GM12878 (cell line): ENCODE measurements around the gene MATN4. TPM values are rescaled to one million over a fixed set of nuclear protein-coding genes. Genes with fewer than 3 reads are reported as not detected.
A peak's percentile ranks its signal among the peaks of the same experiment; 100 is the strongest.

Experiments used
- ATAC-seq: fragments of 200-7000 bp; cut with Tn5 transposase; 3 replicates; pipeline ENCODE4 v1.9.1; 2020; ENCODE audit warnings: mild to moderate bottlenecking, moderate library complexity
- BruUV-seq: library from RNA; stranded (reverse); fragments of 400-500 nt; replicated peaks from 2 replicates; lab custom pipeline; 2021; lab: Mats Ljungman, UMichigan
- CTCF ChIA-PET: fragments of 300-600 bp; sonication (Branson Sonifier 250); formaldehyde crosslinking; extraction: SDS; loops from one replicate; lab custom pipeline; 2021; ENCODE audit warnings: inconsistent platforms; lab: Yijun Ruan, JAX
- POLR2A ChIA-PET: fragments of 350-600 bp; formaldehyde crosslinking; extraction: SDS; loops from one replicate; lab custom pipeline; 2021; ENCODE audit warnings: inconsistent platforms; lab: Charles Lee
- RAD21 ChIA-PET: fragments of 300-600 bp; sonication (Branson Sonifier 250); formaldehyde crosslinking; loops from one replicate; lab custom pipeline; 2023; ENCODE audit warnings: antibody characterized with exemption; ENCODE audit not compliant: unreplicated experiment; lab: Charles Lee
- SMC1A ChIA-PET: fragments of 300-600 bp; sonication (Branson Sonifier 250); formaldehyde crosslinking; loops from one replicate; lab custom pipeline; 2023; ENCODE audit not compliant: unreplicated experiment, uncharacterized antibody; lab: Charles Lee
- DNase-seq: peaks from one replicate; pipeline ENCODE4 v3.0.0-alpha.2; 2011; ENCODE audit warnings: low read depth, low spot score
- FAIRE-seq: peaks from 3 replicates; lab custom pipeline; 2011; peaks lifted over from hg19 to GRCh38; lab: Jason Lieb, UNC
- H2AFZ ChIP-seq: 2 replicates; pipeline ENCODE4 v1.6.0; 2011; ENCODE audit warnings: low read depth, low read length, control low read depth; ENCODE audit not compliant: control insufficient read depth
- H3K27ac ChIP-seq: 2 replicates; pipeline ENCODE4 v1.5.1; 2011; ENCODE audit warnings: control low read depth; ENCODE audit not compliant: control insufficient read depth, insufficient read depth
- H3K27me3 ChIP-seq, 2 experiments: replicated peaks in 1 of 2; 2 replicates each; pipeline versions ENCODE4 v1.6.0 to v1.6.1; 2011; ENCODE audit warnings: low read length in 1 of 2; ENCODE audit not compliant: control insufficient read depth in 2 of 2, insufficient read depth in 2 of 2
- H3K36me3 ChIP-seq, 2 experiments: 2 replicates each; pipeline ENCODE4 v1.5.1; 2011; ENCODE audit warnings: low read length in 1 of 2; ENCODE audit not compliant: control insufficient read depth in 2 of 2, insufficient read depth in 2 of 2
- H3K4me1 ChIP-seq: 2 replicates; pipeline ENCODE4 v1.6.1; 2011; ENCODE audit warnings: mild to moderate bottlenecking, low read length, moderate library complexity, mixed read lengths; ENCODE audit not compliant: control insufficient read depth, insufficient read depth
- H3K4me2 ChIP-seq: 2 replicates; pipeline ENCODE4 v1.6.0; 2011; ENCODE audit warnings: control low read depth; ENCODE audit not compliant: control insufficient read depth, insufficient read depth
- H3K4me3 ChIP-seq: fragments of 200-600 bp; sonication (generic); 2 replicates; pipeline ENCODE4 v1.5.1; 2016
- H3K79me2 ChIP-seq: 2 replicates; pipeline ENCODE4 v1.6.0; 2011; ENCODE audit warnings: low read length; ENCODE audit not compliant: control insufficient read depth, insufficient read depth
- H3K9ac ChIP-seq: 2 replicates; pipeline ENCODE4 v1.8.0; 2011; ENCODE audit warnings: low read length, control low read depth, mixed read lengths; ENCODE audit not compliant: control insufficient read depth, insufficient read depth
- H3K9me3 ChIP-seq: replicated peaks from 3 replicates; pipeline ENCODE4 v1.5.1; 2011; ENCODE audit warnings: mild to moderate bottlenecking, low read length; ENCODE audit not compliant: control insufficient read depth, insufficient read depth
- H4K20me1 ChIP-seq: 2 replicates; pipeline ENCODE4 v1.6.0; 2011; ENCODE audit not compliant: control insufficient read depth, insufficient read depth
- CTCF ChIP-seq, 3 experiments: IDR thresholded peaks in 2 of 3; conservative IDR thresholded peaks in 1 of 3; 2 replicates each; pipeline ENCODE4 v1.5.1; 2011; ENCODE audit warnings: low read depth in 3 of 3, low read length in 3 of 3, mild to moderate bottlenecking in 3 of 3, control low read depth in 2 of 3, moderate library complexity in 2 of 3, inconsistent platforms in 1 of 3, mixed read lengths in 1 of 3; ENCODE audit not compliant: control insufficient read depth in 2 of 3, insufficient read depth in 1 of 3; ENCODE audit errors: extremely low read depth in 1 of 3
- E2F8 ChIP-seq: fragments of 450-650 bp; IDR thresholded peaks from 2 replicates; pipeline ENCODE4 v1.6.1; 2018; ENCODE audit warnings: mild to moderate bottlenecking, low read depth, moderate library complexity; ENCODE audit not compliant: partially characterized antibody
- IRF4 ChIP-seq: IDR thresholded peaks from 2 replicates; pipeline ENCODE4 v1.6.1; 2011; ENCODE audit warnings: low read depth, low read length
- PAX5 ChIP-seq: IDR thresholded peaks from 2 replicates; pipeline ENCODE4 v1.6.1; 2011; ENCODE audit warnings: low read depth, low read length, borderline replicate concordance
- PKNOX1 ChIP-seq: fragments of 450-650 bp; IDR thresholded peaks from 2 replicates; pipeline ENCODE4 v1.6.1; 2016; ENCODE audit warnings: mild to moderate bottlenecking
- POLR2A ChIP-seq: IDR thresholded peaks from 2 replicates; pipeline ENCODE4 v1.6.1; 2011; ENCODE audit warnings: low read depth, mild to moderate bottlenecking, low read length
- RAD21 ChIP-seq: IDR thresholded peaks from 2 replicates; pipeline ENCODE4 v1.6.1; 2011; ENCODE audit warnings: mild to moderate bottlenecking, low read depth, low read length, moderate library complexity; ENCODE audit not compliant: insufficient read depth
- RAD51 ChIP-seq: fragments of 450-650 bp; IDR thresholded peaks from 2 replicates; pipeline ENCODE4 v1.6.1; 2016; ENCODE audit warnings: moderate library complexity, mild to moderate bottlenecking, inconsistent platforms
- SMC3 ChIP-seq: IDR thresholded peaks from 2 replicates; pipeline ENCODE4 v1.6.1; 2011; ENCODE audit warnings: low read length, improper control_type of control experiment, borderline replicate concordance
- SREBF1 ChIP-seq: IDR thresholded peaks from 2 replicates; pipeline ENCODE4 v1.6.1; 2012; ENCODE audit warnings: mild to moderate bottlenecking, low read length
- WGBS: methylation state at CpG from one replicate; pipeline ENCODE4 v1.1.6; 2016; ENCODE audit warnings: low lambda C conversion rate; ENCODE audit not compliant: insufficient replicate concordance, insufficient coverage; ENCODE audit errors: missing lambda C conversion rate; 5-methylcytosine and 5-hydroxymethylcytosine counted together
- in situ Hi-C: fragments of 300-500 bp; cut with MboI; formaldehyde crosslinking; loops from 9 replicates; pipeline ENCODE4 v1.14.3; 2018; ENCODE audit warnings: mixed read lengths
- intact Hi-C: fragments of 100-400 bp; cut with micrococcal nuclease; formaldehyde crosslinking; loops from one replicate; pipeline ENCODE4 v1.14.2; 2022; ENCODE audit not compliant: unreplicated experiment
- polyA plus RNA-seq, 11 experiments: library from polyadenylated mRNA; depleted of rRNA in 4 of 11; unstranded in 6 of 11; stranded (reverse) in 5 of 11; fragments of >200 nt; fragmentation: Nextera tagmentation in 4 of 11; fragmentation: Illumina TruSeq in 1 of 11; extraction: Ambion mirVana in 4 of 11; extraction: Trizol in 1 of 11; gene quantifications; 1 replicate in 1 of 11; 2 replicates in 10 of 11; pipeline versions ENCODE4 v1.2.1 to v1.2.3, GENCODE V29; 2011 to 2016; ENCODE audit warnings: inconsistent platforms in 2 of 11, missing spikeins in 2 of 11, low read depth in 1 of 11
- total RNA-seq, 4 experiments: library from RNA; depleted of rRNA in 3 of 4; stranded (reverse); fragments of >200 nt in 3 of 4; fragmentation: Illumina TruSeq in 1 of 4; extraction: Trizol in 1 of 4; gene quantifications; 2 replicates each; pipeline versions ENCODE4 v1.2.1 to v1.2.3, GENCODE V29; 2013 to 2021
- TF ChIP-seq, protein P1 (sequence below): fragments of 450-650 bp; IDR thresholded peaks from 2 replicates; pipeline ENCODE4 v1.6.1; 2017; ENCODE audit warnings: antibody characterized with exemption, mild to moderate bottlenecking, moderate library complexity
- TF ChIP-seq, protein P2 (sequence below): IDR thresholded peaks from 2 replicates; pipeline ENCODE4 v1.6.1; 2012; ENCODE audit warnings: low read depth, low read length, improper control_type of control experiment

The MATN4 gene
- total and polyA plus RNA-seq, 10 of the 15 experiments (the other 5 are each of a cell fraction or from before 2014, with no cell fraction given): 0.10 to 0.15 TPM; not detected in 8

GRCh38 chr20:45323731-45324130, 15.6 kb upstream of the MATN4 start (continued):
- TF ChIP-seq, protein P1, sequence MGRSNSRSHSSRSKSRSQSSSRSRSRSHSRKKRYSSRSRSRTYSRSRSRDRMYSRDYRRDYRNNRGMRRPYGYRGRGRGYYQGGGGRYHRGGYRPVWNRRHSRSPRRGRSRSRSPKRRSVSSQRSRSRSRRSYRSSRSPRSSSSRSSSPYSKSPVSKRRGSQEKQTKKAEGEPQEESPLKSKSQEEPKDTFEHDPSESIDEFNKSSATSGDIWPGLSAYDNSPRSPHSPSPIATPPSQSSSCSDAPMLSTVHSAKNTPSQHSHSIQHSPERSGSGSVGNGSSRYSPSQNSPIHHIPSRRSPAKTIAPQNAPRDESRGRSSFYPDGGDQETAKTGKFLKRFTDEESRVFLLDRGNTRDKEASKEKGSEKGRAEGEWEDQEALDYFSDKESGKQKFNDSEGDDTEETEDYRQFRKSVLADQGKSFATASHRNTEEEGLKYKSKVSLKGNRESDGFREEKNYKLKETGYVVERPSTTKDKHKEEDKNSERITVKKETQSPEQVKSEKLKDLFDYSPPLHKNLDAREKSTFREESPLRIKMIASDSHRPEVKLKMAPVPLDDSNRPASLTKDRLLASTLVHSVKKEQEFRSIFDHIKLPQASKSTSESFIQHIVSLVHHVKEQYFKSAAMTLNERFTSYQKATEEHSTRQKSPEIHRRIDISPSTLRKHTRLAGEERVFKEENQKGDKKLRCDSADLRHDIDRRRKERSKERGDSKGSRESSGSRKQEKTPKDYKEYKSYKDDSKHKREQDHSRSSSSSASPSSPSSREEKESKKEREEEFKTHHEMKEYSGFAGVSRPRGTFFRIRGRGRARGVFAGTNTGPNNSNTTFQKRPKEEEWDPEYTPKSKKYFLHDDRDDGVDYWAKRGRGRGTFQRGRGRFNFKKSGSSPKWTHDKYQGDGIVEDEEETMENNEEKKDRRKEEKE: no peak
- TF ChIP-seq POLR2A (no peak), PAX5 (no peak), E2F8 (no peak), SREBF1 (no peak)

- ATAC-seq: peak; percentile 66
- no peak for FAIRE-seq
- TF ChIP-seq, protein P2, sequence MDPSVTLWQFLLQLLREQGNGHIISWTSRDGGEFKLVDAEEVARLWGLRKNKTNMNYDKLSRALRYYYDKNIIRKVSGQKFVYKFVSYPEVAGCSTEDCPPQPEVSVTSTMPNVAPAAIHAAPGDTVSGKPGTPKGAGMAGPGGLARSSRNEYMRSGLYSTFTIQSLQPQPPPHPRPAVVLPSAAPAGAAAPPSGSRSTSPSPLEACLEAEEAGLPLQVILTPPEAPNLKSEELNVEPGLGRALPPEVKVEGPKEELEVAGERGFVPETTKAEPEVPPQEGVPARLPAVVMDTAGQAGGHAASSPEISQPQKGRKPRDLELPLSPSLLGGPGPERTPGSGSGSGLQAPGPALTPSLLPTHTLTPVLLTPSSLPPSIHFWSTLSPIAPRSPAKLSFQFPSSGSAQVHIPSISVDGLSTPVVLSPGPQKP: no peak
- TF ChIP-seq RAD21 (peak; percentile 45; the same call in 1 of the 2 replicates), SMC3 (peak; percentile 57; the same call in 1 of the 2 replicates), IRF4 (0 out of 2 replicates have a peak, but pooled peaks have one; percentile 7), CTCF (IDR thresholded peaks at IDR 0.05 in 2 of 3, conservative IDR thresholded peaks at IDR 0.05 in 1 of 3; ENCODE audit: control insufficient read depth in 2 of 3, extremely low read depth in 1 of 3, insufficient read depth in 1 of 3, low read depth in 3 of 3, low read length in 3 of 3) (peak; percentile 12 to 56 (median 29); a peak in 3 of 6 replicates), PKNOX1 (peak; percentile 94), RAD51 (peak; percentile 47)
These were observed 14.9 kb upstream of the MATN4 start for GRCh38 chr20:45322952-45323383.

More at GRCh38 chr20:45322952-45323383, 14.9 kb upstream of the MATN4 start:
- H3K79me2 ChIP-seq: no peaks in the 10 kb centered on the region
- intact Hi-C loops: loop anchor here (1.0 to 5.0 kb wide), 4 partner anchors 46 to 448 kb away; no protein-coding TSS in a partner anchor
- no TSS peak for BruUV-seq
- SMC1A ChIA-PET: interaction anchor here (0.7 to 7.2 kb wide), 13 partner anchors 13 to 448 kb away, joined by 3 to 82 read pairs (median 3); no protein-coding TSS in a partner anchor
- POLR2A ChIA-PET: no interaction called here
- peaks cover 19% of the 10 kb centered on the region for H3K4me1 ChIP-seq
- no peak overlapping the region for H3K4me2 ChIP-seq
- H3K4me3 ChIP-seq: no peak overlapping the region
- CTCF ChIA-PET: interaction anchor here (0.6 to 8.0 kb wide), 15 partner anchors 10 to 448 kb away, joined by 3 to 97 read pairs (median 5); partner anchors contain the start of gene SYS1
- H4K20me1 ChIP-seq: no peaks in the 10 kb centered on the region
- no peaks in the 10 kb centered on the region; a peak in 1 of 4 replicates for H3K27me3 ChIP-seq
- no peak overlapping the region for H2AFZ ChIP-seq
- no peaks in the 10 kb centered on the region; the same call in 2 of the 3 replicates for H3K9me3 ChIP-seq
- H3K9ac ChIP-seq: no peak overlapping the region
- in situ Hi-C loops: loop anchor here (5.0 kb wide), 1 partner anchor 449 kb away; no protein-coding TSS in a partner anchor
- 50% methylated on average over 7 of the region's 7 CpGs for WGBS
- H3K27ac ChIP-seq: no peak overlapping the region
- RAD21 ChIA-PET: interaction anchor here (0.7 to 3.1 kb wide), 14 partner anchors 10 to 448 kb away, joined by 3 to 31 read pairs (median 4); partner anchors contain the start of gene SYS1
- no peak for DNase-seq
- no peaks in the 10 kb centered on the region for H3K36me3 ChIP-seq
